HG02938 (cell line): ENCODE results near the gene TRPV6.

Source experiments
- ATAC-seq: cut with Tn5 transposase; IDR thresholded peaks from one replicate; pipeline ENCODE4 v1.9.1; 2021; ENCODE audit warnings: mild to moderate bottlenecking, moderate library complexity; ENCODE audit not compliant: unreplicated experiment

TRPV6 gene

GRCh38 chr7:142855114-142855743 lies 30.3 kb downstream of the TRPV6 start:
- ATAC-seq, result no peak

GRCh38 chr7:142854372-142855113 lies 31.0 kb downstream of the TRPV6 start, which contains the start of gene EPHB6:
Gene EPHB6 (plus strand): TSS chr7:142855076. CDS start chr7:142863228, 8,152 bp downstream.
- peak; percentile 59 for ATAC-seq

- ATAC-seq, result peak; percentile 79
Measured at GRCh38 chr7:142853739-142854371, 31.7 kb downstream of the TRPV6 start.

- ATAC-seq, result no peak
Measured at GRCh38 chr7:142851919-142852318, 33.6 kb downstream of the TRPV6 start.

GRCh38 chr7:142851269-142851668 lies 34.3 kb downstream of the TRPV6 start:
- no peak for ATAC-seq

DNA sequence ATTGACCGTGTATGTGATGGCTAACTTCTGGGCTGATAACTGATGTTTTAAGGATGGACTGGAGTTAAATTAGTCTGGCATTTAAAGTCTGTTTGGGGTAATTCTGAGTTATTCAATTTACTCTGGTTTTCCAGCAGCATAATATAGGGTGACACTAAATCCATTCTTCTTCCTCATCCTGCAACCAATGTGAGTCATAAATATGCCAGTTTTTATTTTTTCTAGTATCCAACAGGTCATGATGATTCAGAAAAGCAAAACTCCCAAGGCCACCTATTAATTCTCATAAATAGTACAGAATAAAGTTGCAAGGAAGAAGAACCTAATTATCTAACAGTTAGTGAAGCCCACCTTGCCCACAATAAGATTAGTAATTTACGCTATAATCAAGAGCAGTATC lies 38.2 kb downstream of the TRPV6 start:
- no peak for ATAC-seq

DNA sequence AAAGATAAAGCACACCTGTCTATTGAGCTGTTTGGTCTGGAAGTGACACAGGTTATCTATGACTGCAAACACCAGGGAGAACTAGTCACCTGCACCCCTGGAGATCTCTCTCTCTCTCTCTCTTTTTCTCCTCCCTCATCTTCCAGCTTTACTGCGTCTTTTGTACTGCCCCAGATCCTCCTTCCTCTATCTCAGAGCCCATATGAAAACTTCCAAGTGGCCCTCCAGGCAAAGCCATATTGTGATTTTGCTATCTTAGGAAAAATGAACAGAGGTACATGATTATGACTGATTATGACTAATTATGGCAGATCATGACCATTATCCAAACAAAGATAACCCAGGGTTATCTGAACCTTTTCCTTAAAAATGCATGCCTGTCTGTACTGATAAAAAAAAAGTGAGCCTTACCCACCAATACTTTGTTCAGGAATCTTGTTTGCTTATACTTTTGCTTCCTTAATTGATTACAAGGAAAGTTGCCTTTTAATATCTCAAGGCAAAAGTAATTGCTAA lies 43.2 kb downstream of the TRPV6 start:
- no peak for ATAC-seq

GRCh38 chr7:142838461-142839213 lies 46.9 kb downstream of the TRPV6 start:
- no peak for ATAC-seq

- ATAC-seq, result no peak
Measured at GRCh38 chr7:142836426-142836825, 49.1 kb downstream of the TRPV6 start.

- no peak for ATAC-seq
Measured at GRCh38 chr7:142835487-142835886, 50.1 kb downstream of the TRPV6 start.

DNA sequence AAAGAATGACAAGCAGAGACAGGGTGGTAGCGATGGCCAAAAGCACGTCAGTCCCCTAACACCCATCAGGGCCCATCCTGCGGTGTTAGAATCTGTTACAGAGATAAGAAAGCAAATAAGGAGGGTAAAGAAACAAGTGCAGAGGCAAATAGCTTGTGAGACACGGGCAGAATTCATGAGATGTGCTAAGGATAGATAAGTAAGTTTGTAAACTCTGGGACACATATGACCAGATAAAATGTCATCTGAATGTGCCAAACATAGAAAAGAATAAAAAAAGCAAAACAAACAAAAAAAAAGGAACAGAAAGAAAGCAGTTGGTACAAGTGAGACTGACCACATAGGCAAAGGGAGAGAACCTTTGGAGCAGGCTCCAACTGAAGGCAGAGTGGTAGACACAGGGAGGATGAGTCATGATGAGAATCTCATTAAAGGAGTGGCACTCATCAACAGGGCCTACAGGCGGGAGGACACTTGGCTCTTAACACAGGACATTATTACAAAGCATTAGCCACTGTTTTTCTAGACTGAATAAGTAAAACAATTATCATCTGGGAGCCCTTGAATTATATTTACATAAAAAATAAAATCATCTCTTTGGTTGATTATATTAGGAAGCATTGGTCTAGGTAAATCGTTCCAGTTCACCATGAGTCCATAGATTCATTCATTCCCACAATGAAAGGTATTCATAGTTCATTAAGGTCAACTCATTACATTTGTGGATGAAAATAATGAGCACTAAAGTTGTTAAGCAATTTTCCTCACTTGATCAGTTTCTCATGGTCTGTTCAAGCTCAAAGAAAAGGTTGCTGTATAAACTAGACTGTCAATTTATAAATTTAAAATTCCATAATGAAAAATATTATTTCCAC lies 52.1 kb downstream of the TRPV6 start:
- peak; percentile 76 for ATAC-seq

GRCh38 chr7:142832417-142832816 lies 53.1 kb downstream of the TRPV6 start:
- no peak for ATAC-seq

DNA sequence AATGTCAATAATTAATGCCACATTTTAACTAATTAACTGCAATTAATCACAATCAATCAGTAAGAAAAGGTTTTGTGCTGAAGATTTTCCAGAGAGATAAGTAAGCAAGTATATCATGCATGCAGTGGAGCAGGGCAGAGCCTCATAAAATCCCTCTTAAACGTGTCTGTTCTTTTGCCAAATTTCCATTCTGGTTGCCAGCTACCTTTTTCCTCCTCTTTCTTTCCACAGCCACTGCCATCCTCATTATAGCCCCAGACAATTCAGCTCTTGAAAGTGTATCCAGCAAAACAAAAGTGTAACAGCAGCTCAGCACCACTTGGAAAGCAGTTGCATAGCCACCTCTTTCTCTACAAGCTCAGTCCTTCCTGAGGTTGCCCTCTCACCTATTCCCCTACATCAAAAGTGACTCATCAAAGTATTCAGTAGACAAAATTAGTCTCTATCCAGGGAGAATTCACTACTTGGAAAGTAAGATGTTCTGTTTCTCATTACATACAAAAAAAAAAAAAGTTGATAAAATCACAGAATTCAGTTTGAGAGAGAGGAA lies 57.5 kb downstream of the TRPV6 start:
- no peak for ATAC-seq

- ATAC-seq, result no peak
Measured at GRCh38 chr7:142822714-142823113, 62.8 kb downstream of the TRPV6 start.
